GM13976 (cell line): ENCODE measurements around the gene JARID2.

Experiments
- DNase-seq: peaks from one replicate; pipeline ENCODE4 v3.0.0; 2012; ENCODE audit warnings: low spot score
- CTCF ChIP-seq: IDR thresholded peaks from 2 replicates; pipeline ENCODE4 v1.5.1; 2012; ENCODE audit warnings: borderline replicate concordance, mild to moderate bottlenecking; ENCODE audit not compliant: insufficient read depth; ENCODE audit errors: extremely low read depth, missing control alignments, control extremely low read depth
- in situ Hi-C: fragments of 300-500 bp; cut with MboI; formaldehyde crosslinking; loops from one replicate; pipeline ENCODE4 v1.12.0; 2022; ENCODE audit warnings: low sequenced_read_pairs, mixed read lengths, inconsistent platforms; ENCODE audit not compliant: unreplicated experiment

JARID2 gene

GRCh38 chr6:15434263-15434662, 188.4 kb downstream of the JARID2 start:
- no peak for DNase-seq
- no peak for TF ChIP-seq CTCF
- in situ Hi-C loops = no loop called here

- in situ Hi-C loops = no loop called here
- no peak for TF ChIP-seq CTCF
- no peak for DNase-seq
Observed at GRCh38 chr6:15434823-15435380, 189.0 kb downstream of the JARID2 start.

GRCh38 chr6:15435468-15435867, 189.6 kb downstream of the JARID2 start:
- in situ Hi-C loops = no loop called here
- no peak for TF ChIP-seq CTCF
- no peak for DNase-seq

GRCh38 chr6:15436451-15436850, 190.6 kb downstream of the JARID2 start:
- DNase-seq = no peak
- no peak for TF ChIP-seq CTCF
- in situ Hi-C loops = no loop called here

- no peak for DNase-seq
- TF ChIP-seq CTCF = no peak
- in situ Hi-C loops = no loop called here
Observed at GRCh38 chr6:15437090-15437635, 191.3 kb downstream of the JARID2 start.

GRCh38 chr6:15439410-15440025, 193.6 kb downstream of the JARID2 start:
- in situ Hi-C loops = no loop called here
- TF ChIP-seq CTCF = no peak
- DNase-seq = no peak
